ENCODE measurements around the gene BLACAT1.

DNA sequence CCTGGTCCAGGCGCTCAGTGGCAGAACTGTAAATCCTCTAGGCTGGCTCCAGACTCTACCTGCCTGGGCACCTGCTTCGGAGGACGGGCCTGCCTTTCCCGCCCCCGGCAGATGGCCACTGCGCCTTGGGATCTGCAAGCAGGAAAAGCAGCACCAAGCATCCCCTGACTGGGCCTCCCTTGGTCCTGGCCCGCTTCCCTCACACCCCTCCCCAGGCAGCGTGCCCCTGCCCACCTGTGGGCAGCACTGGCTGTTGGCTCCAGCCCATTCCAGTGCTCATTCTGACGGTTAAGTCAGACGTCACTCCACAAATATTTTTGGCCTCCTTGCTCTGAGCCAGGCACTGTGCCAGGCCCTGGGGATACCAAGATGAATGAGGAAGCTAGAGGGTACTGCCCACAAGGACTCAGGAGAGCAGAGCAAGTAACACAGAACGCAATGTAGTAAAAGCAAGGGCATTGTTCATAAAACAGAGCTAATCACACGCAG is 22.0 kb upstream of the BLACAT1 start:
- TF ChIP-seq TAF1 (IDR thresholded peaks at IDR 0.05; ENCODE audit: low read depth, low read length) (no peak), POLR2A (IDR thresholded peaks at IDR 0.05; ENCODE audit: low read depth, low read length) (no peak), SPI1 (IDR thresholded peaks at IDR 0.05; ENCODE audit: low read depth, low read length) (no peak)

Data from GM12891 (cell line).